ENCODE results near the gene USP9Y. TPM values are rescaled to one million over a fixed set of nuclear protein-coding genes. Genes with fewer than 3 reads are reported as not detected.

USP9Y gene
- total RNA-seq, 1 donor from 2014 or later: not detected

- Histone ChIP-seq H3K27ac (no peak overlapping the region), H4K20me1 (ENCODE audit: low read depth) (no peaks in the 10 kb centered on the region), H3K4me3 (no peak overlapping the region), H3F3A (ENCODE audit: low read depth) (no peaks in the 10 kb centered on the region), H3K4me1 (no peaks in the 10 kb centered on the region), H3K9ac (no peak overlapping the region), H3K4me2 (no peak overlapping the region), H3K27me3 (no peaks in the 10 kb centered on the region), H3K79me2 (ENCODE audit: low read depth) (no peaks in the 10 kb centered on the region), H2AFZ (replicated peaks) (no peak overlapping the region), H3K36me3 (no peaks in the 10 kb centered on the region), H3K9me3 (ENCODE audit: low read depth) (no peaks in the 10 kb centered on the region)
- Mint-ChIP-seq H3K36me3 (no peaks in the 10 kb centered on the region), H3K4me3 (no peak overlapping the region), H3K4me1 (no peaks in the 10 kb centered on the region), H3K27ac (no peak overlapping the region), H3K9me3 (no peaks in the 10 kb centered on the region), H3K27me3 (ENCODE audit: insufficient read depth, low read depth) (no peaks in the 10 kb centered on the region)
- TF ChIP-seq EZH2 (IDR thresholded peaks at IDR 0.05) (no peak), CTCF (IDR thresholded peaks at IDR 0.05) (no peak), EZH2phosphoT487 (IDR thresholded peaks at IDR 0.05) (no peak)
- no peak for DNase-seq (ENCODE audit: low spot score)
These were observed 140.3 kb downstream of the USP9Y start for GRCh38 chrY:12841368-12841767.

GRCh38 chrY:12846793-12847192 lies 145.8 kb downstream of the USP9Y start:
- no peaks in the 10 kb centered on the region for H3K9me3 ChIP-seq (ENCODE audit: low read depth)
- H3K9ac ChIP-seq: no peak overlapping the region
- no peak overlapping the region for H2AFZ ChIP-seq (replicated peaks)
- H3K4me1 ChIP-seq: no peaks in the 10 kb centered on the region
- H3F3A ChIP-seq (ENCODE audit: low read depth): no peaks in the 10 kb centered on the region
- H3K36me3 ChIP-seq: no peaks in the 10 kb centered on the region
- no peak for TF ChIP-seq EZH2phosphoT487 (IDR thresholded peaks at IDR 0.05)
- no peak for TF ChIP-seq EZH2 (IDR thresholded peaks at IDR 0.05)
- H3K79me2 ChIP-seq (ENCODE audit: low read depth): no peaks in the 10 kb centered on the region
- Mint-ChIP-seq H3K27ac (no peak overlapping the region), H3K4me3 (no peak overlapping the region), H3K27me3 (ENCODE audit: insufficient read depth, low read depth) (no peaks in the 10 kb centered on the region), H3K4me1 (no peaks in the 10 kb centered on the region), H3K36me3 (no peaks in the 10 kb centered on the region), H3K9me3 (no peaks in the 10 kb centered on the region)
- H3K27ac ChIP-seq: no peak overlapping the region
- H4K20me1 ChIP-seq (ENCODE audit: low read depth): no peaks in the 10 kb centered on the region
- H3K4me3 ChIP-seq: no peak overlapping the region
- DNase-seq (ENCODE audit: low spot score): no peak
- H3K27me3 ChIP-seq: no peaks in the 10 kb centered on the region
- H3K4me2 ChIP-seq: no peak overlapping the region

GRCh38 chrY:12855791-12856275 lies 154.8 kb downstream of the USP9Y start:
- Histone ChIP-seq H4K20me1 (ENCODE audit: low read depth) (no peaks in the 10 kb centered on the region), H3K4me1 (no peaks in the 10 kb centered on the region), H3K79me2 (ENCODE audit: low read depth) (no peaks in the 10 kb centered on the region), H3K9me3 (ENCODE audit: low read depth) (no peaks in the 10 kb centered on the region), H3K4me3 (no peak overlapping the region), H3K27ac (no peak overlapping the region), H2AFZ (replicated peaks) (no peak overlapping the region), H3K27me3 (no peaks in the 10 kb centered on the region), H3K9ac (no peak overlapping the region), H3K36me3 (no peaks in the 10 kb centered on the region), H3F3A (ENCODE audit: low read depth) (no peaks in the 10 kb centered on the region), H3K4me2 (no peak overlapping the region)
- no peaks in the 10 kb centered on the region for H3K27me3 Mint-ChIP-seq (ENCODE audit: insufficient read depth, low read depth)
- no peak for DNase-seq (ENCODE audit: low spot score)
- no peak overlapping the region for H3K4me3 Mint-ChIP-seq
- H3K4me1 Mint-ChIP-seq: no peaks in the 10 kb centered on the region
- TF ChIP-seq EZH2 (IDR thresholded peaks at IDR 0.05): no peak
- no peak for TF ChIP-seq EZH2phosphoT487 (IDR thresholded peaks at IDR 0.05)
- no peak for TF ChIP-seq CTCF (IDR thresholded peaks at IDR 0.05)
- H3K27ac Mint-ChIP-seq: no peak overlapping the region
- no peaks in the 10 kb centered on the region for H3K36me3 Mint-ChIP-seq
- no peaks in the 10 kb centered on the region for H3K9me3 Mint-ChIP-seq

GRCh38 chrY:12867960-12868359 lies 166.9 kb downstream of the USP9Y start:
- H3F3A ChIP-seq (ENCODE audit: low read depth): no peaks in the 10 kb centered on the region
- no peaks in the 10 kb centered on the region for H3K27me3 ChIP-seq
- Mint-ChIP-seq H3K27me3 (ENCODE audit: insufficient read depth, low read depth) (no peaks in the 10 kb centered on the region), H3K36me3 (no peaks in the 10 kb centered on the region), H3K27ac (no peak overlapping the region), H3K9me3 (no peaks in the 10 kb centered on the region), H3K4me3 (no peak overlapping the region), H3K4me1 (no peaks in the 10 kb centered on the region)
- H3K4me1 ChIP-seq: no peaks in the 10 kb centered on the region
- no peaks in the 10 kb centered on the region for H3K36me3 ChIP-seq
- TF ChIP-seq CTCF (IDR thresholded peaks at IDR 0.05): no peak
- TF ChIP-seq EZH2 (IDR thresholded peaks at IDR 0.05): no peak
- TF ChIP-seq EZH2phosphoT487 (IDR thresholded peaks at IDR 0.05): no peak
- no peak overlapping the region for H3K27ac ChIP-seq
- no peak overlapping the region for H3K4me2 ChIP-seq
- H4K20me1 ChIP-seq (ENCODE audit: low read depth): no peaks in the 10 kb centered on the region
- H3K79me2 ChIP-seq (ENCODE audit: low read depth): no peaks in the 10 kb centered on the region
- H3K9me3 ChIP-seq (ENCODE audit: low read depth): no peaks in the 10 kb centered on the region
- no peak for DNase-seq (ENCODE audit: low spot score)
- H3K9ac ChIP-seq: no peak overlapping the region
- H3K4me3 ChIP-seq: no peak overlapping the region
- H2AFZ ChIP-seq (replicated peaks): no peak overlapping the region
